Stimulated activated naive CD8-positive, alpha-beta T cell treated with anti-CD3 and anti-CD28 coated beads, Interleukin-15, amount 100 ng/mL, for 72 hours (primary cell): ENCODE data around the gene SLC22A31.

Experiments
- ATAC-seq: fragments of 150-1000 bp; cut with Tn5 transposase; 2 replicates; pipeline ENCODE4 v1.10.0; 2021; ENCODE audit warnings: mild to moderate bottlenecking, moderate library complexity
- DNase-seq, 2 donors: peaks; one replicate each; pipeline ENCODE4 v3.0.0; 2021 to 2022
- H3K27ac Mint-ChIP-seq, 2 donors: one replicate each; pipeline ENCODE4 v1.8.0; 2022; ENCODE audit warnings: mild to moderate bottlenecking in 2 of 2, mixed read lengths in 2 of 2, moderate library complexity in 2 of 2
- H3K27me3 Mint-ChIP-seq: one replicate; pipeline ENCODE4 v1.8.0; 2022; ENCODE audit warnings: mixed read lengths
- H3K4me1 Mint-ChIP-seq: one replicate; pipeline ENCODE4 v1.8.0; 2022; ENCODE audit warnings: mild to moderate bottlenecking, mixed read lengths
- H3K4me3 Mint-ChIP-seq, 2 donors: one replicate each; pipeline ENCODE4 v1.8.0; 2022; ENCODE audit warnings: mild to moderate bottlenecking in 2 of 2, mixed read lengths in 2 of 2, moderate library complexity in 1 of 2
- H3K9me3 Mint-ChIP-seq, 2 donors: one replicate each; pipeline ENCODE4 v1.8.0; 2022; ENCODE audit warnings: mixed read lengths in 2 of 2

The SLC22A31 gene

GRCh38 chr16:89179656-89180315 lies 20.6 kb downstream of the SLC22A31 start:
- no peak overlapping the region for H3K4me3 Mint-ChIP-seq
- no peaks in the 10 kb centered on the region for H3K9me3 Mint-ChIP-seq
- H3K4me1 Mint-ChIP-seq: peaks cover 9% of the 10 kb centered on the region
- DNase-seq (no peak), ATAC-seq (no peak)
- H3K27me3 Mint-ChIP-seq: peaks cover 18% of the 10 kb centered on the region
- H3K27ac Mint-ChIP-seq: no peak overlapping the region

- Mint-ChIP-seq H3K4me1 (peaks cover 9% of the 10 kb centered on the region), H3K27ac (peak overlapping the region in 1 of 2 donors; percentile 42), H3K9me3 (no peaks in the 10 kb centered on the region), H3K4me3 (no peak overlapping the region), H3K27me3 (peaks cover 11% of the 10 kb centered on the region)
- DNase-seq (no peak), ATAC-seq (no peak)
Measured at GRCh38 chr16:89179148-89179484, 21.2 kb downstream of the SLC22A31 start.

GRCh38 chr16:89178453-89179147 lies 21.7 kb downstream of the SLC22A31 start:
- Mint-ChIP-seq H3K9me3 (no peaks in the 10 kb centered on the region), H3K4me1 (peaks cover 10% of the 10 kb centered on the region), H3K27ac (no peak overlapping the region), H3K27me3 (peaks cover 10% of the 10 kb centered on the region), H3K4me3 (no peak overlapping the region)
- ATAC-seq (no peak), DNase-seq (no peak)

GRCh38 chr16:89177501-89177900 lies 22.8 kb downstream of the SLC22A31 start:
- Mint-ChIP-seq H3K4me3 (no peak overlapping the region), H3K27ac (no peak overlapping the region), H3K4me1 (peaks cover 14% of the 10 kb centered on the region), H3K9me3 (no peaks in the 10 kb centered on the region), H3K27me3 (peaks cover 10% of the 10 kb centered on the region)
- DNase-seq: no peak
- ATAC-seq: no peak

- Mint-ChIP-seq H3K27ac (no peak overlapping the region), H3K9me3 (no peaks in the 10 kb centered on the region), H3K4me1 (peaks cover 11% of the 10 kb centered on the region), H3K27me3 (peaks cover 9% of the 10 kb centered on the region), H3K4me3 (no peak overlapping the region)
- DNase-seq: no peak
- ATAC-seq: no peak
Measured at GRCh38 chr16:89176717-89177116, 23.6 kb downstream of the SLC22A31 start.

GRCh38 chr16:89176147-89176690 lies 24.1 kb downstream of the SLC22A31 start:
- no peaks in the 10 kb centered on the region for H3K9me3 Mint-ChIP-seq
- H3K27me3 Mint-ChIP-seq: peaks cover 4% of the 10 kb centered on the region
- DNase-seq (no peak), ATAC-seq (no peak)
- no peak overlapping the region for H3K4me3 Mint-ChIP-seq
- H3K27ac Mint-ChIP-seq: no peak overlapping the region
- H3K4me1 Mint-ChIP-seq: peaks cover 6% of the 10 kb centered on the region

GRCh38 chr16:89175280-89176146 lies 24.8 kb downstream of the SLC22A31 start:
- peaks cover 6% of the 10 kb centered on the region for H3K27me3 Mint-ChIP-seq
- H3K27ac Mint-ChIP-seq: no peak overlapping the region
- H3K9me3 Mint-ChIP-seq: no peaks in the 10 kb centered on the region
- no peak for ATAC-seq
- H3K4me1 Mint-ChIP-seq: peaks cover 11% of the 10 kb centered on the region
- no peak overlapping the region for H3K4me3 Mint-ChIP-seq
- DNase-seq: no peak

GRCh38 chr16:89174877-89175276 lies 25.5 kb downstream of the SLC22A31 start:
- Mint-ChIP-seq H3K4me3 (no peak overlapping the region), H3K27ac (no peak overlapping the region), H3K4me1 (peaks cover 15% of the 10 kb centered on the region), H3K27me3 (peaks cover 12% of the 10 kb centered on the region), H3K9me3 (no peaks in the 10 kb centered on the region)
- DNase-seq: no peak
- ATAC-seq: no peak

- Mint-ChIP-seq H3K27me3 (peaks cover 12% of the 10 kb centered on the region), H3K4me3 (no peak overlapping the region), H3K9me3 (no peaks in the 10 kb centered on the region), H3K4me1 (peaks cover 15% of the 10 kb centered on the region), H3K27ac (peak overlapping the region in 1 of 2 donors; percentile 71)
- ATAC-seq (no peak), DNase-seq (no peak)
Measured at GRCh38 chr16:89174055-89174827, 26.1 kb downstream of the SLC22A31 start.

- DNase-seq (no peak), ATAC-seq (no peak)
- Mint-ChIP-seq H3K4me3 (no peak overlapping the region), H3K27ac (no peak overlapping the region), H3K27me3 (peaks cover 21% of the 10 kb centered on the region), H3K4me1 (peaks cover 15% of the 10 kb centered on the region), H3K9me3 (no peaks in the 10 kb centered on the region)
Measured at GRCh38 chr16:89173174-89173921, 27.0 kb downstream of the SLC22A31 start.

- Mint-ChIP-seq H3K27ac (no peak overlapping the region), H3K4me1 (peaks cover 15% of the 10 kb centered on the region), H3K9me3 (no peaks in the 10 kb centered on the region), H3K4me3 (no peak overlapping the region), H3K27me3 (peaks cover 25% of the 10 kb centered on the region)
- DNase-seq (no peak), ATAC-seq (no peak)
Measured at GRCh38 chr16:89172528-89173173, 27.7 kb downstream of the SLC22A31 start.

- no peak for ATAC-seq
Measured at GRCh38 chr16:89172171-89172527, 28.2 kb downstream of the SLC22A31 start.

GRCh38 chr16:89171216-89172170 lies 28.8 kb downstream of the SLC22A31 start, which contains the start of gene CDH15:
Gene CDH15, plus strand, starts transcription at chr16:89171748. Its CDS starts 84 bp downstream, at chr16:89171832.
- H3K4me3 Mint-ChIP-seq: peak within 1 kb of the TSS; percentile 76 to 82
- H3K27me3 Mint-ChIP-seq: peaks cover 28% of the 10 kb centered on the region
- H3K27ac Mint-ChIP-seq: no peak within 1 kb of the TSS
- H3K9me3 Mint-ChIP-seq: no peaks in the 10 kb centered on the region
- ATAC-seq (peak; percentile 90), DNase-seq (peak; percentile 91 to 92)
- peaks cover 20% of the 10 kb centered on the region for H3K4me1 Mint-ChIP-seq

More at GRCh38 chr16:89172171-89172527, 28.2 kb downstream of the SLC22A31 start:
- H3K9me3 Mint-ChIP-seq: no peaks in the 10 kb centered on the region
- peaks cover 19% of the 10 kb centered on the region for H3K4me1 Mint-ChIP-seq
- no peak for DNase-seq
- peaks cover 25% of the 10 kb centered on the region for H3K27me3 Mint-ChIP-seq
- no peak overlapping the region for H3K4me3 Mint-ChIP-seq
- H3K27ac Mint-ChIP-seq: no peak overlapping the region
